ELF-1 (cell line): Measurements from ENCODE around the gene SCFD2.
"Not testable (repeated sequence)": the region's sequence is repeated elsewhere in the genome, so short reads cannot be mapped to it uniquely, and the experiment has no call there.

Experiments
- DNase-seq: peaks from one replicate; pipeline ENCODE4 v3.0.0-alpha.2; 2016; ENCODE audit warnings: low read depth, low spot score

Gene SCFD2

DNA sequence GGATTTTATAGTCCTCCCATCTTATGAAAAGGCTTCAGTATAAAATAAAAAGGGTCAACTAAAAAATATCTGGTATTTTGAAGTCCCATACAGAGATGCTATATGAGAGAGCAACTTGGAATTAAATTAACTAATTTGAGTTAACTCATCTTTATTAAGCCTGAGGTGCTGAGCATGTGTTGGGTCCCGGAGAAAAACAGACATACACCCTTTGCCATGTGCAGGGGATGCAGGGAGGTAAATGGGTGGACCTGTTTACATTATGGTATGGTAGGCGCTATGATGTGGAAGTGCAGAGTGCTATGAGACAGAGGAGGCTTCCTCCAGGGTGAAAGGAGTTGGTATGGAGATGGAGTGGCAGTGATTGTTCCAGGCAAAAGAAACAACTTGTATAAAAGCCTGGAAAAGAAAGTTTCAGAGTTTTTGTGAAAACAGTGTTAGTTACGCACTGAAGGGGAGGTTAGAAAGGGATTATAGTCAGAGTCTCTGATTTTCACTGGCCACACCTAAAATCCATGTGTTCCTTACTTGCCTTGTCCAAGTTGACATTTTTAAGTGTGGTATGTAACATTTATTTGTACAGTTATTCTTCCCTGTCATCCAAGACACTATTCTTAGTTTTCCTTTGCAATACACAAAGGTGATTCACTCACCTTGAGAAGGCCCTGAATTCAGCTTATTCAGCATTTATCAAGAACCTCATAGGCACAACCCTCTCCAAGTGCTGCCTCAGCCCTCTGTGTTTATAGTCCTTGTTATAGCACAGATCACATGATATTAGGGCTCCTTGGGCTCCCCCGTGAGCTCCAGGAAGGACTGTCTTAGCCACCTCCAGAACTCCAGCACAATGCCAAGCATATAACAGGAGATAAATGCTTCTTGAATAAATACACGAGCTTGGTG lies 351.7 kb downstream of the SCFD2 start:
- no peak for DNase-seq

DNA sequence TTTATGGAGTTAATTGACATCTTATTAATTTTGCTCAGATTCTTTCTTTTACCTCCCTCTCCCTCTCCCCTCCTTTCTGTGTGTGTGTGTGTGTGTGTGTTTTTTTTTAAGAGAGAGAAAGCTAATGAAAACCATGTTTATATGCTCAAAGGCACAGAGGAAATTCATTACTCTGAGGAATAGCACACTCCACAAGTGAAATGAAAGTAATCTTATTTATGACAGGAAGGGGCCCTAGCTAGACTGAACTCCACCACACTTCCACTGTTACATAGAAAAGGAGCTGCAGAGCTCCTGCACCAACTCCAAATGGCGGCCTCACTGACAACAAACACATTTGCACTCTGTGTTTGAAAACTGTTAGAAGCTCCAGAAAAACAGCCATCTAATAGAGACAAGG lies 353.1 kb downstream of the SCFD2 start:
- DNase-seq: no peak

DNA sequence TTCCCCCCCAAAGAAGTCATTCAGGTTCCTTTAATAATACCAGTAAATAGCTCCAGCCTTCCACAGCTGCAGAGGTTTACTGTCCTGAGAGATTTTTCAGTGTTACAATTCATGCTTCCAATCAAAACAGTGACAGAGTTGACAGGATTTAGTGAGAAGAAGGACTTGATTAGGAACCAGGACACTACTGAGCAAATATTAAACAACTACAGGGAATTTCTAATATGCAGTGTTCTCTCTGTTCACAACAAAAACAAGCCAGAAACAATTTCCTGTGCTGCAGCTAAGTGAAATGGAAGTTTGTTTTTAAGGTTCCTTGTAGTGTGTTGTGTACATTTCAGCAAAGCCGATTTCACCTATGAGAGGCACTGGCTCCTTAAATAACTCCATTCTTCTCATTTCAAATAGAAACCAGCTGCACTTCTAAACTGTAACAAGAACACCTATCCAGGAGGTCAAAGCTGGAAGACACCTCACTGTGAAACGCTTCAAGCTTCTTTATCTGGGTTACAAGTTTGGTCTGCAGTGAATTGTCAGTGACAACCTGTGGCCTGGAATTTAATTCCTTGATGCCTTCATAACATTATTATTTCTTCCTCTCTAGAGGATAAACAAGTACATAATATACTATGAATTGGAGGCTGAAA lies 354.5 kb downstream of the SCFD2 start:
- DNase-seq: no peak

DNA sequence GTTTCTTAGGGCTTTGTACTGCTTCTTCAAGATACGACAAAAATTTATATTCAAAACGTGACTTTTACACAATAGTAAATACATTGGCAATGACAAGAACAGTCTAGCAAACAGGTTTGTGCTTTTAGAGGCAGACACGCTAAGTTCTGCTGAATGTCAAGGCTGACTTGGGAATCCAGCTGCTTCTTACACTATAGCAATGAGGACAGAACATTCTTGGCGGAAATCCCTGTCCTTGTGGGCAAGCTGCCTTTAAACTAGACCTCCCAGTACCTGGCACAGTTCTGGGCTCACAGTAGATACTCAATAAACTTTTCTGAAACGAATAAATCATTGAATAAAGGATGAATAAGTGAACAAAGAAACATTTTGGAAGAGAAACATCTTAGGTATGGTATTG lies 355.5 kb downstream of the SCFD2 start:
- no peak for DNase-seq

DNA sequence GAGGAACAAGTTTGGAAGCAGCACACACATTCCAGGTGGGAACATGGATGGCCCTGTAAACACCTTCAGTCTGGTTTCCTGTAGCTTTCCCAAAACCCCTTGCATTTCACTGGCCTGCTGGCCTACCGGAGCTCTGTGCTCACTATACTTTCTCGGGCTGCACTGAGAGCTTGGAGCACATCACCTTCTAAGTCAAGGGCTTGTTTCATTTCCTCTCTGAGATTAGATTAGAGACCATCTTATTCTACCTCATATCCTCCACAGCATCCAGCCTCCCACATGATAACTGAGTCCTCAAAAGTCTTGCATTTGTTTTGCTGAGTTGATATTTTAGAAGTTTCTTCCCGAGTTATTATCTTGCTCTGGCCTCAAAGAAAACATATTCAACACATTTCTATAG lies 356.0 kb downstream of the SCFD2 start:
- DNase-seq: peak; percentile 12

DNA sequence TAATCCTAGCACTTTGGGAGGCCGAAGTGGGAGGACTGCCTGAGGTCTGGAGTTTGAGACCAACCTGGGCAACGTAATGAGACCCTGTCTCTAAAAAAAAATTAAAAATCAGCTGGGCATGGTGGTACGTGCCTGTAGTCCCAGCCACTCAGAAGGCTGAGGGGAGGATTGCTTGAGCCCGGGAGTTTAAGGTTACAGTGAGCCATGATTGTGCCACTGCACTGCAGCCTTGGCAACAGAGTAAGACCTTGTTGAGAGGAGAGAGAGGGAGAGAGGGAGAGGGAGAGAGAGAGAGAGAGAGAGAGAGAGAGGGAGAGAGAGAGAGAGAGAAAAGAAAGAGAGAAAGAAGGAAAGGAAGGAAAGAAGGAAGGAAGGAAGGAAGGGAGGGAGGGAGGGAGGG lies 358.8 kb downstream of the SCFD2 start:
- no peak for DNase-seq

DNA sequence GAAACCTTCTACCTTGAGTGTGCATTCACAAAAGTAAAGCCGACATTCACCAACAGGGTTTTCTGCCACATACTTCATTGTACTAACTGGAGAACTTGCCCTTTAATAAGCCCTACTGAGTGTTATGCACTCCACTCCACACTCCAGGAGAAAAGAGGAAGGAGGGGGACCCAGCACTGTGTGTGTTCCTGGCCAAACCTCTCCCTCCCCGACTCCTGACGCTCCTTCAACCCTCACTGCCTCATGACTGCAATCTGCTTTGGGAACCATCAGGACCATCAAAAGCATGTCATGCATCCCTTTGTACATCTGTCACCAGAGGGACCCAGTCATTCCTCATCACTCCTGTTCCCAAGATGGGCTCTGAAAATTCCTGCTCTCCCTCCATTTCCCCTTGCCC lies 360.1 kb downstream of the SCFD2 start:
- no peak for DNase-seq

DNA sequence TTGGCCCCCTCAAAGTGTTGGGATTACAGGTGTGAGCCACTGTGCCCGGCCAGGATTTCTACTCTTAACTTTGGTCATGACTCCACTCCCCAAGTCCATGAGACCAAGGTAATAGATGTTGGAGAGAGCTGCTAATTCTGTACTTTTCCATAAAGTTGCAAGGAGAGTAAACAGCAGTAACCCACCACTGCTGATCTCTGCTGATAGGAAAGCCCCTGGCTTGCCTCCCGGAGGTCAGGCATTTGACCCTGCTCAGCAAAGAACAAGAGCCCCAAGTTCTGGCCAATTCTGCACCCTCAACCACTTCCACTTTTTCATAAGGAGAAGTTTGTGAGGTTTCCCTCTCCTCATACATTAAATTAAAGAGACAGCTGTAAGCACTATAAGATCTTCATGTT lies 360.7 kb downstream of the SCFD2 start:
- no peak for DNase-seq

DNA sequence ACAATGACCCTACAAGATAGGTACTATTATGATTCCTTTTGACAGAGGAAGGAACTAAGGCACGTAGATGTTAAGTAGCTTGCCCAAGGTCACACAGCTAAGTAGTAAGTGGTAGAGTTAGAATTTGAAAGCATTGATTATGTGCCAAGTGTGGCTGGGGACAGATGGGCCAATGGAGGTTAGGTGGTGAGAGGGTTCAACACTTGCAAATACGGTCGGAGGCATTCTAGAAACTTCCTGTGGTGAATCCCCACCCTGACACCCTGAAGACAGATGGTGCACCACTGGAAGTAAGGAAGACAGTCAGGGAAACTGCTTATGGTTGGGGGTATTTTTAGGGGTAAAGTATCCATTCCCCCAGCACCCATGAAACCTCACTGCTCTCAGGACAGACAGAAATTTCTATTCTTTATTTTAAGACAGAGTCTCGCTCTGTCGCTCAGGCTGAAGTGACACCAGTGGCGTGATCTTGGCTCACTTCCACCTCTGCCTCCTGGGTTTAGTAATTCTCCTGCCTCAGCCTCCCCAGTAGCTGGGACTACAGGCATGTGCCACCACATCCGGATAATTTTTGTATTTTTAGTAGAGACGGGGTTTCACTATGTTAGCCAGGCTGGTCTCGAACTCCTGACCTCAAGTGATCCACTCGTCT lies 361.2 kb downstream of the SCFD2 start:
- DNase-seq: no peak

DNA sequence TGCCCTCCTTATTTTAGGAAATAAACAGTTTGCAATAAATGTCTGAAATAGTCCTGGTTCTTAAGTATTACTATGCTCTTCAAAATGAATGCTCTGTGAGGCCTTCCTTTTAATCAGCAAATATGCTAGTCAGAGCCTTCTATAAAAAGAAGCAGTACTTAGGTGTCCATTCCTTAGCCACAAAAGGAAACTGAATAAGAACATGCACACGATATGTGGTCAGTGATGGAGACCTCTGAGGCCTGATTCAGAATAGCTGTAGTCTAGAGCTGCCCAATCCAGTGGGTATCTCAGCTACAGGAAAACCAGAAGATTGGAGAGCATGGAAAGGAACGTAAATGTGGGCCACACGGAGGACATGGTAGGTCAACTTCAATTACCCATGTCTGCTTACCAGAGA lies 361.9 kb downstream of the SCFD2 start:
- no peak for DNase-seq

DNA sequence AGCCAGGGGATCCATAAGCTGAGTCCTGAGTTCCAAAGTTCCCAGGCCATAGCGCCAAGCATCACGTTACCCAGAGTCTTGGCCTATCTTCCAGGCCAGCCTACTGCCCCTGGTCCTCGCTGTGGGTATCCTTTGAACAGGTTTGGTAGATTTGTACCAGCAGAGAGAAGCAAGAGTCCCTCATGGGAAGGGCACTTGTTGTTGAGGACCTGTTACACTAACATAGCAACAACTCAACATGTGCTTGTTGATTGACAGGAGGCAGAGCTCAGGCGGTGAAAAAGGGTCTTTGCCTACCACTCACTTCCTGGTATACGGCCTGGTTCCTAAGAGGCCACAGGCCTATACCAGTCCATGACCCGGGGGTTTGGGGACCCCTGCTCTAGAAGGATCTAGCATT lies 365.3 kb downstream of the SCFD2 start:
- no peak for DNase-seq

DNA sequence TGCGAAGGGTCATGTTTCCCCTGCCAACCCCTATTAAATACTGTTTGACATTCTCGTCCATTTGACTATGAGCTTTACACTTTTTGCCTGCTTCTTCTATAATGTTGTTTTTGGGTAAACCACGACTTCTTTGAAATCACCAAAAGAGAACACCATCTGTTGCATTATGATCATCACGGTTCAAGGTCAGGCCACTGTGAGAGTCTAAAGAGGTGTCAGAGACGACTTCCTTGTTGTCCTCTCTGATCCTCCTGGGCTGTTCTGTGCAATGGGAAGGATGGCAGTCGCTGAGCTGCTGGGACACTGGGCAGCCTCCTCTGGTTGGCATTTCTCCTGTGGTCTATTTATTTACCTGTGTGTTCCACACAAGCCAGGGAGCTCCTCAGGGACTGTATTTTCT lies 366.2 kb downstream of the SCFD2 start:
- DNase-seq: no peak

DNA sequence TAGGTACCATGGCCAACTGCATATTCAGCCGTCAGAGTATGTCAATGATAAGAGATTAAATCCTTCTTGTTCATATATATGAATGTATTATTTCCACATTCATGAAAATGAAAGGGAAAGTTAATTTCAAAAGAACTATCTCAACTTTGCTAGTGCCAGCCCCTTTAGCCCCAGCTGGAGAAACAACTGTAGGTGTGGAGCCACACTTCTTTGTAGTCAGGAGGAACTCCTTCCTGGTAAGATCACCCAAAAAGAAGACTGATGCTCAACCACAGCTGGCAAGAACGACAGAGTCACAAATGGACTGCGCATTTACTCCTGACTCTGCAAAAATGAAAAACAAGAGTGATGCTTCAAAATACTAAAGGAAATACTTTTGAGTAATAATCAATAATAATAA lies 367.4 kb downstream of the SCFD2 start:
- DNase-seq: no peak

DNA sequence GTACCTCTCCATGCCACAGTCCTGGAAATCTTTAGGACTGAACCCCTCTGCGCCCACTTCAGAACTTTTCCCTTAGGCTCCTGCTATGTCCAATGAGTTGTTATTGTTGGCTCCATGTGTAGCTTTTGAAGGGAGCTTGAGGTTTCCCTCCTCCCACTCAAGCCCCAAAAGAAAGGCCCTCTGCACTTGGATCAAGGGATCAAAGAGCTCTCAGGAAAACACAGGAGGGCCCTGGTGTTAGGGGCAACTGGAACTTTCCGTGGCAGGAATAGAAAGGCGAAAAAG lies 368.8 kb downstream of the SCFD2 start:
- DNase-seq: no peak

DNA sequence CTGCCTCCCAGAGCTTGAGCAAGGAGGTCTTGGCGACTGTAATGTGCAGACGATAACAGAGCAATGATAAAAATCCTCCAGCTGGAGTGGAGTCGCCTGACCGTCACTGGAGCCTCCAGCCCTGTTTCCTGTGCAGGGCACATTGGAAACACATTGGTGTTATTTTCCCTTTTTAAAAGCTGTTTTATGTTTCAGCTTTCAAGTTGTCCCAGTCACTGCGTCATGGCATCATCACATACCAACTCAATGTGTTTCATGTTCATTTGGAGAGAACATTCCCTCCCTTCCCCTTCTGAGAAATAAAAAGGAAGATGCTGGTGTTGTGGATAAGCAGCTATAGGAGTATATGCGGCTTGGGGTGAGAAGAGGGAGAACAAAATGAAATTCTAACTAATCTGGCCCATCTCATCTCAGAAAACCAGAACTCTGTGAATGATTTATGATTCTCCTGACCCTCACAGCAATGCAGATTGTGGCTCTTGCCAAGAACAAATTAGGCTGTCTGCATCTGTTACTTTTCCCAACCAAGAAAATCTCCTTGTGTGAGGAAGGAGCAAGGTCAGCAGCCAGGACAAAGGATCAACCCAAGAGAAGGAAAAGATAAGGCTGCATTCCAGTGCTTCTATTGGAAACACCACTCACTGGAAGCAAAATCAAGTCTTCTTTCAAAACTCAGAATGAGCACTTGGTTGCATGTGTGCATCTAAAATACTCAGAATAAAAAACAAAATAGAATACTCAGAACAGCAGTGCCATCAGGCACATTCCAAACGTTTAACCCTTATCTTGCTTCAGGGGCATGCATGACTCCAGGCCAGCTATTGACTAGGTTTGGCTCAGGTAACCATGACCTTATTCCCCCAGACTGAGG lies 369.4 kb downstream of the SCFD2 start:
- DNase-seq: peak; percentile 19

DNA sequence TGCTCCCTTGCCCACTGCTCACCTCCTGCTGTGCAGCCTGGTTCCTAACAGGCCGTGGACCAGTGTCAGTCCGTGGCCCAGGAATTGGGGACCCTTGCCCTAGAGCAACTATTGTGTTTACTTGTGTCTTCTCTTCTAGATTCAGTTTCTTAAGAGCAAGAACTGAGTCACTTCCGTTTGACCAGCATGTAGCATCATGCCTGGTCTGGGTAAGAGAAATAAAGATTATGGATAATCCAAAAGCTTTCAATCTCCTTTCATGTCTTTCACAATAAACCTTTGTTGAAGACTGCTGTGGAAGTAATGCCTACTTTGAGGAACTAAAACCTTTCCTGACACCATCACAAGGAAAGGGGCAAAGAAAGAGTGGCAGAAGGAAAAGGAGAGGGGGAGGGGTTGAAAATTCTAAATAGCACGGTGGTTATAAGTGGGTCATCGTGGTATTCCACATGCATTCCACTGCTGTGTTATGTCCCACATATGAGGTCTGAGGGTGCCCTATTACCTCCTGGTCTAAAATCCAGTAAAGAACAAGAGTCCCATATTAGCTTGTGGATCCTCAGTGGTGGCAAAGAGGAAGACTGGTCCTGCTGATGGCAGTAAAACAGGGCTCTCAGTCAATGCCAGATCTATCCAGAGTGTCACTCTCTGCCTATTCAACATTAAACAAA lies 370.4 kb downstream of the SCFD2 start:
- DNase-seq: no peak

DNA sequence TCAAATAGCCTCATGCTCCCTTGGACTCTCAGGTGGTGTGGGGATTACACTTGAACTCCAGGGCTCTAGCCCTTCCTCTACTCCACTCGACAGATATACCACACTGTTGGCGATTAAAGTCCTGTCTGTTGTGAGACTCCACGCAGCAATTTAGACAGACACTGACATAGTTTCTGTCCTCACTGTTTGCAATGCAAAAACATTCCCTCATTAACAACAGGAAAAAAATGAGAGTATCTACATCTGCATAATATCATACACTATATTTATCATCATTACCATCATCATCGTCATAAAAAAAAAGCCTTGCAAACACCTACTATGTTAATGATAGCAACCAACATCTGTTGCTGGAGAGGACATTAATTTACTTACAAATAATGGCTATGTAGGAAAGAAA lies 371.3 kb downstream of the SCFD2 start:
- DNase-seq: no peak

DNA sequence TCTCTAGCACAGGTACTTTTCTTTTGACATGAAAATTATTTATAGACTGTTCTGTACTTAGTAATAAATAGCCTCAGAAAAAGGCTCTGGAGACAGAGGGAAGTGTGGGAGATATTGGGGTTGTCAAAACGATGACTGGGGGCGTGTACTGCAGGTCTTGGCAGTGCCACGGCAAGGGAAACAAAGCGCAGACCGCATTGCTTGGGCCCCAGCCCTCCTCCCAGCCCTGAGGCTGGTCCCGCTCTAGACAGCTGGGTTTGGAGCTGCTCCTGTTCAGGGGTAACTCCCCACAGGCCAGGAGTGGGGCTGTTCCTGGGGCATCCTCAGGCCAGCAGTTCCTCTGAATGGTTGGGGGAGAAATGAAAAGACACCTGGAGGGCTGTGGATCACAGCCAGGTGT lies 372.1 kb downstream of the SCFD2 start:
- no peak for DNase-seq

DNA sequence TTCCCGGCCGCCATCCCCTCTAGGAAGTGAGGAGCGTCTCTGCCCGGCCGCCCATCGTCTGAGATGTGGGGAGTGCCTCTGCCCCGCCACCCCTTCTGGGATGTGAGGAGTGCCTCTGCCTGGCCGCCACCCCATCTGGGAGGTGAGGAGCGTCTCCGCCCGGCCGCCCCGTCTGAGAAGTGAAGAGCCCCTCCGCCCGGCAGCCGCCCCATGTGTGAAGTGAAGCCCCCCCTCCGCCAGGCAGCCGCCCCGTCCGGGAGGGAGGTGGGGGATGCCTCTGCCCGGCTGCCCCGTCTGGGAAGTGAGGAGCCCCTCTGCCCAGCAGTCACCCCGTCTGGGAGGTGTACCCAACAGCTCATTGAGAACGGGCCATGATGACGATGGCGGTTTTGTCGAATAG lies 373.3 kb downstream of the SCFD2 start:
- DNase-seq: not testable (repeated sequence)

DNA sequence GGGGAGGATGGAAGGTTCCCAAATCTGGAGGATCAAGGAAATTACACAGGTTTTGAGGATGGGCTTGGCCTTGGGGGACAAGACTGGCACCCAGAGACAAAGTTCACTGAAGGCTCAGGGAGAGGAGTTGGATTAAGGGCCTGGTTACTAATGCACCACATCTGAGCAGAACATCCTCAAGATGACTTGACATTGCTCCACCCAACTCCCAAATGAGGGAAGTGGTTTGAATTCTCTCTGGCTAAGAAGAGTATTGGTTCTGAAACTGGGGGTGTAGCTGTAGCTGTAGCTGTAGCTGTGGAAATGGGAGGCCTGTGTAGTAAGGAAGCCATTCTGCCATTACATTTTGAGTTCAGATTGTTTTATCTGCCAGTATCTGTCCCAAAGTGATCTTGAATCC lies 374.4 kb downstream of the SCFD2 start:
- DNase-seq: no peak

DNA sequence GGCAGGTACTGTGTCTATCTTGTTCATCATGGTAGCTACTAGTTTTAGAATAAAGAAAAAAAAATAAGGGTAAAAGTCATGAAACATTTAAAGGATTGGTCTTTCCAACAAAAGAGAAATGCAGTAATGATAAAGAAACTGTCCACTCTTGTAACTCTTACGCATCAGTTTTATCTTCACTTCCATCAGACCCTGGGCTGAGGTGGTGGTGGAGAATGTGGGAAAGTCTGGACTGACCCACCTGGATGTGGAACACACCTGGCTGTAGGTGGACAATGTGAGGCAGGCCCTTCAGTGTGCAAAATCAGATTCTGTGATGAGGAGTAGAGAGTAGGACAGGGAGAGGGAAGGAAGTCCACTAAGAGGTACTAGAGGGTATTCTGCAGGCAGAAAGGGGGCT lies 375.2 kb downstream of the SCFD2 start:
- DNase-seq: no peak

DNA sequence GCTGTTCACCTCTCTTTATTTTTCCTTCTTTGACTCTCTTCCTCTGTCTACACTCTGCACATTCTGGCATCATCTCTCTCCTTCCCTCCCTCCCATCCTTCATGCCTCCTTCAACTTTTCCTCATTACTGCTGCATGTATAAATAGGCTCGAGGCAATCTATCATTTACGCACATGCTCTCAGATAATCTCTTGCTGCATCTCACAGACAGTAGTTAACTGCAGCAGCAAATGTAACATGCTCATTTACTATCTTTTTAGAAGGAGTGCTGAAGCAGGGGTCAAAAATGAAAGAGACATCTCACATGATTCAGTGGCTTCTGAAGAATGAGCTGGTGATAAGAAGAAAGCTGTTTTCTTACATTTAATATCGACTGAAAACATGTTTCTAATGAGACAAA lies 376.0 kb downstream of the SCFD2 start:
- DNase-seq: no peak
